Measurements from ENCODE around the gene NHEJ1. TPM values are rescaled to one million over a fixed set of nuclear protein-coding genes. Genes with fewer than 3 reads are reported as not detected.

Gene NHEJ1
- total and polyA plus RNA-seq, 2 donors = 8.3 to 12.3 TPM

- no peaks in the 10 kb centered on the region for H3K36me3 ChIP-seq (ENCODE audit: control insufficient read depth in 2 of 2, insufficient read depth in 2 of 2, low read length in 1 of 2)
- 98% methylated on average over 5 of the region's 5 CpGs for WGBS
- no peaks in the 10 kb centered on the region for H3K4me1 ChIP-seq (ENCODE audit: control insufficient read depth in 2 of 2, insufficient read depth in 2 of 2, low read length in 2 of 2)
- DNase-seq (ENCODE audit: low read depth in 6 of 9, low spot score in 9 of 9) = no peak
- no peak overlapping the region for H3K27ac ChIP-seq (ENCODE audit: low read depth in 1 of 2, low read length in 1 of 2)
- no peaks in the 10 kb centered on the region for H3K9me3 ChIP-seq (ENCODE audit: control insufficient read depth in 2 of 2, insufficient read depth in 1 of 2, low read length in 1 of 2)
- H3K27me3 ChIP-seq (ENCODE audit: control insufficient read depth in 2 of 2, insufficient read depth in 1 of 2, low read length in 1 of 2) = no peaks in the 10 kb centered on the region
- no peak overlapping the region for H3K4me3 ChIP-seq (ENCODE audit: low read length in 2 of 2)
Measured at GRCh38 chr2:219122202-219122980, 38.2 kb downstream of the NHEJ1 start.

DNA sequence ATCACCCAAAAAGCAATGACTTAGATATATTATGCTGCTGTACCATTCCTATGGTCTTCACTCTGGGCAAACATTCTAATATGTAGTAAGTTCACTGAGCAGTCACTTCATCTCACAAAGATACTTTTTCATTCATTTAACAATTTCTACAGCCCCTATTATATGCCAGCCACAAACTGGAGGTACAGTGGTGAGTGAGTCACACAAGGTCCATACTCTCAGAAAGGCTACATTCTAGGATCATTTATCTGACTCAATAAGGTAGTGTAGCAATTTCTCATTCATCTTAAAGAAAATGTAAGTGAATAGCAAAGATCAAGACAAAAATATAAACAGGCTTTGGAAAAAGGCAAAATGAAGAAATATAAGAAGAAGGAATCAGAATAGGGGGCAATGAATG lies 40.5 kb downstream of the NHEJ1 start:
- DNase-seq (ENCODE audit: low read depth in 6 of 9, low spot score in 9 of 9) = no peak

DNA sequence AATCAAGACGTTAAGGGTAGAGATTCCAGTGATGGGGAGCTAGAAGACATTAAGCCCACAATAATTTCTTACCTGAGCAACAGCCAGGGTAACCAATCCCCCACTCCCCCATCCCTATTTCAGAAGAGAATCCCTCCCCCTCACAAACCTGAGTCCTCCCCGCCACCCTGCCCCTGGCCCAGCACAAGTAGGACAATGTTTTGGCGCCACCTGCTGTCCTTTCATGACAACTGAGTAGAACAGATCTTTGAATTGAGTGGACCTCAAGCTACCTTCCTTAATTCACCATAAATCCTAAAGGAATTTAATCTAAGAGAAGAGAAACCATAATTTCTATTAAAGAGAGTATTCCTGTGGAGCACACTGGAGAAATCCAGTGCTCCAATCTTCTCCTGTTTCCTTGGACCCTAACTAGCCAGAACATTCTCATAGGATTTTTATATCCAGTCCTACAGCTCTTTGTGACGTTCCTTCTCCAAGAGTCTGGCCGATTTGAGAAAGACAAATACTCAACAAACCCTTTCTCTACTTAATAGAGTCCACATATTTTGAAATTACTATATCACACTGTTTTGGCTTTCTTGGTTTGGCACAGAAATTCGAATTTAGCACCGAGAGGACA lies 41.1 kb downstream of the NHEJ1 start:
- Histone ChIP-seq H3K9me3 (ENCODE audit: control insufficient read depth in 2 of 2, insufficient read depth in 1 of 2, low read length in 1 of 2) (no peaks in the 10 kb centered on the region), H3K4me1 (ENCODE audit: control insufficient read depth in 2 of 2, insufficient read depth in 2 of 2, low read length in 2 of 2) (no peaks in the 10 kb centered on the region), H3K36me3 (ENCODE audit: control insufficient read depth in 2 of 2, insufficient read depth in 2 of 2, low read length in 1 of 2) (no peaks in the 10 kb centered on the region), H3K27ac (ENCODE audit: low read depth in 1 of 2, low read length in 1 of 2) (no peak overlapping the region), H3K4me3 (ENCODE audit: low read length in 2 of 2) (no peak overlapping the region), H3K27me3 (ENCODE audit: control insufficient read depth in 2 of 2, insufficient read depth in 1 of 2, low read length in 1 of 2) (no peaks in the 10 kb centered on the region)
- peak in 8 of 9 donors; percentile 13 to 60 (median 38) for DNase-seq (ENCODE audit: low read depth in 6 of 9, low spot score in 9 of 9)
- 78% methylated on average over 7 of the region's 7 CpGs for WGBS

More for the DNA sequence above, 40.5 kb downstream of the NHEJ1 start:
- Histone ChIP-seq H3K27me3 (ENCODE audit: control insufficient read depth in 2 of 2, insufficient read depth in 1 of 2, low read length in 1 of 2) (no peaks in the 10 kb centered on the region), H3K36me3 (ENCODE audit: control insufficient read depth in 2 of 2, insufficient read depth in 2 of 2, low read length in 1 of 2) (no peaks in the 10 kb centered on the region), H3K9me3 (ENCODE audit: control insufficient read depth in 2 of 2, insufficient read depth in 1 of 2, low read length in 1 of 2) (no peaks in the 10 kb centered on the region), H3K27ac (ENCODE audit: low read depth in 1 of 2, low read length in 1 of 2) (no peak overlapping the region), H3K4me3 (ENCODE audit: low read length in 2 of 2) (no peak overlapping the region), H3K4me1 (ENCODE audit: control insufficient read depth in 2 of 2, insufficient read depth in 2 of 2, low read length in 2 of 2) (no peaks in the 10 kb centered on the region)

- no peaks in the 10 kb centered on the region for H3K4me1 ChIP-seq (ENCODE audit: control insufficient read depth in 2 of 2, insufficient read depth in 2 of 2, low read length in 2 of 2)
- no peak for DNase-seq (ENCODE audit: low read depth in 6 of 9, low spot score in 9 of 9)
- H3K36me3 ChIP-seq (ENCODE audit: control insufficient read depth in 2 of 2, insufficient read depth in 2 of 2, low read length in 1 of 2) = no peaks in the 10 kb centered on the region
- H3K27ac ChIP-seq (ENCODE audit: low read depth in 1 of 2, low read length in 1 of 2) = no peak overlapping the region
- no peaks in the 10 kb centered on the region for H3K9me3 ChIP-seq (ENCODE audit: control insufficient read depth in 2 of 2, insufficient read depth in 1 of 2, low read length in 1 of 2)
- H3K4me3 ChIP-seq (ENCODE audit: low read length in 2 of 2) = no peak overlapping the region
- 93% methylated on average over 12 of the region's 12 CpGs for whole genome bisulfite sequencing
- H3K27me3 ChIP-seq (ENCODE audit: control insufficient read depth in 2 of 2, insufficient read depth in 1 of 2, low read length in 1 of 2) = no peaks in the 10 kb centered on the region
Measured at GRCh38 chr2:219118504-219118903, 42.1 kb downstream of the NHEJ1 start.

GRCh38 chr2:219116776-219117646 lies 43.6 kb downstream of the NHEJ1 start:
- Histone ChIP-seq H3K4me3 (ENCODE audit: low read length in 2 of 2) (no peak overlapping the region), H3K9me3 (ENCODE audit: control insufficient read depth in 2 of 2, insufficient read depth in 1 of 2, low read length in 1 of 2) (no peaks in the 10 kb centered on the region), H3K4me1 (ENCODE audit: control insufficient read depth in 2 of 2, insufficient read depth in 2 of 2, low read length in 2 of 2) (no peaks in the 10 kb centered on the region), H3K36me3 (ENCODE audit: control insufficient read depth in 2 of 2, insufficient read depth in 2 of 2, low read length in 1 of 2) (no peaks in the 10 kb centered on the region), H3K27me3 (ENCODE audit: control insufficient read depth in 2 of 2, insufficient read depth in 1 of 2, low read length in 1 of 2) (no peaks in the 10 kb centered on the region), H3K27ac (ENCODE audit: low read depth in 1 of 2, low read length in 1 of 2) (no peak overlapping the region)
- DNase-seq (ENCODE audit: low read depth in 6 of 9, low spot score in 9 of 9) = no peak
- 93% methylated on average over 8 of the region's 8 CpGs for WGBS

DNA sequence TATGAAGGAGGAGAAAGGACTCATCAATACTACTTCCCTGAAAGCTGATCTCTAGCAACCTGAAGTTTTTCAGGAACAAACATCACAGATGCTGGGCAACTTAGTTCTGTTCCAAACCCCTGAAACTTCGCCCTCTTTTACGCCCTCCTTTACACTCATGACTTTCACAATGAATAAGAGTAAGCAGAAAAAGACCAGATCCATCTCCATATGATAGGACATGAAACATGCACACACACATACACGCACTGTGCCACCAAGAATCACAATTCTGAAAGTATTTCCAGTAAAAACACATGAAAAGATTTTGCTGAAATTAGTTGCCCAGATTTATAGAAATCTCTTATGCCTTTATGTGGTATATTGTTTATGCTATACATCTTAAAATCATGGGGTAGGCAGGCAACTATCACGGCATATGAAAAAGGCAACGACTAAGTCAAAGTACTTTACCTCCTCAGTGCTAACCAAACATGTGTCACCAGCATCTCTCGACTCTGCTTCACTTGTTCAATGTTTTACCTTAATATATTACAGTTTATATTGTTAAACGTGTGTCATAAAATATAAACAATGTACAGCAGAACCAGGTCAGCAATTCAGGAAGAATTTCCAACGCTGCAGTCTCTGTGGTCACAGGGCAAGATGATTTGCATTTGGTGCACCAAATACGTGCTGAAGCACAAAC lies 47.8 kb downstream of the NHEJ1 start:
- Histone ChIP-seq H3K4me3 (ENCODE audit: low read length in 2 of 2) (no peak overlapping the region), H3K9me3 (ENCODE audit: control insufficient read depth in 2 of 2, insufficient read depth in 1 of 2, low read length in 1 of 2) (no peaks in the 10 kb centered on the region), H3K27me3 (ENCODE audit: control insufficient read depth in 2 of 2, insufficient read depth in 1 of 2, low read length in 1 of 2) (no peaks in the 10 kb centered on the region), H3K4me1 (ENCODE audit: control insufficient read depth in 2 of 2, insufficient read depth in 2 of 2, low read length in 2 of 2) (no peaks in the 10 kb centered on the region), H3K27ac (ENCODE audit: low read depth in 1 of 2, low read length in 1 of 2) (no peak overlapping the region), H3K36me3 (ENCODE audit: control insufficient read depth in 2 of 2, insufficient read depth in 2 of 2, low read length in 1 of 2) (no peaks in the 10 kb centered on the region)
- 94% methylated on average over 9 of the region's 9 CpGs for WGBS
- DNase-seq (ENCODE audit: low read depth in 6 of 9, low spot score in 9 of 9) = no peak

GRCh38 chr2:219112062-219112406 lies 48.6 kb downstream of the NHEJ1 start:
- over 99% methylated on average over 2 of the region's 2 CpGs for WGBS
- Histone ChIP-seq H3K27ac (ENCODE audit: low read depth in 1 of 2, low read length in 1 of 2) (no peak overlapping the region), H3K4me3 (ENCODE audit: low read length in 2 of 2) (no peak overlapping the region), H3K9me3 (ENCODE audit: control insufficient read depth in 2 of 2, insufficient read depth in 1 of 2, low read length in 1 of 2) (no peaks in the 10 kb centered on the region), H3K36me3 (ENCODE audit: control insufficient read depth in 2 of 2, insufficient read depth in 2 of 2, low read length in 1 of 2) (no peaks in the 10 kb centered on the region), H3K4me1 (ENCODE audit: control insufficient read depth in 2 of 2, insufficient read depth in 2 of 2, low read length in 2 of 2) (no peaks in the 10 kb centered on the region), H3K27me3 (ENCODE audit: control insufficient read depth in 2 of 2, insufficient read depth in 1 of 2, low read length in 1 of 2) (no peaks in the 10 kb centered on the region)
- no peak for DNase-seq (ENCODE audit: low read depth in 6 of 9, low spot score in 9 of 9)

DNA sequence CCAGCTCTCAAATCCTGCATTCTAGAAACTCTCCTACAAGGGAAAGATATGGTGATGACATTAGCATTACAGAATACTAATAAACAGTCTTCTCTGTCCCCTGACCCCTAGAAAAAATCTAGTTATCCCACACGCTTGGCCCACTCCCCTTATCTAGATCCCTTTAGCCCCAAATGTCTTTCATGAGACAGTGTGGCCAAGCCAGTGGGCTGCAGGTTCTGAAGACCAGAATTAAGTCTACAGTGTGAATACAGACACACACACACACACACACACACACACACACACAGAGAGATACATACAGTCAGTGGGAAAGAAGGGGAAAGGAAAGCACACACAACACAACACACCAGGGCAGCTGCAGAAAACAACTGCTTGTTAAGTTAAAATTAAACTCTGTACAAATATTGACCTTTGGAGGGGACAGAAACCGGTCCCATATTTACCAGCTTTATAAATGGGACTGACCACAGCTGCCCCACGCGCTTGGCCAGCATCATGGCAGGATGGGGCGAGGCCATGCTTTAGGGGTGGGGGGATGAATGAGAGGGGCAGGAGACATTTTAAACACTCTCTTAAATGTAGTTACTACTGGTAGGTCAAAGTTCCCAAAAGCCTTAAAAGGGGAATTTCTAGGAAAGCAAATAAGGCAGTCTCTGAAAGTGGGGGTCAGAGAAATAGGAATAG lies 49.1 kb downstream of the NHEJ1 start:
- DNase-seq (ENCODE audit: low read depth in 6 of 9, low spot score in 9 of 9) = no peak
- Histone ChIP-seq H3K9me3 (ENCODE audit: control insufficient read depth in 2 of 2, insufficient read depth in 1 of 2, low read length in 1 of 2) (no peaks in the 10 kb centered on the region), H3K4me1 (ENCODE audit: control insufficient read depth in 2 of 2, insufficient read depth in 2 of 2, low read length in 2 of 2) (no peaks in the 10 kb centered on the region), H3K4me3 (ENCODE audit: low read length in 2 of 2) (no peak overlapping the region), H3K27ac (ENCODE audit: low read depth in 1 of 2, low read length in 1 of 2) (no peak overlapping the region), H3K36me3 (ENCODE audit: control insufficient read depth in 2 of 2, insufficient read depth in 2 of 2, low read length in 1 of 2) (no peaks in the 10 kb centered on the region), H3K27me3 (ENCODE audit: control insufficient read depth in 2 of 2, insufficient read depth in 1 of 2, low read length in 1 of 2) (no peaks in the 10 kb centered on the region)
- 97% methylated on average over 5 of the region's 5 CpGs for WGBS
